GM08714 (cell line): ENCODE data around the gene FURIN.
"Not testable (repeated sequence)": the region's sequence is repeated elsewhere in the genome, so short reads cannot be mapped to it uniquely, and the experiment has no call there.

Source experiments
- H3K4me3 ChIP-seq: fragments of 200-500 bp; sonication (Bioruptor generic); 2 replicates; pipeline ENCODE4 v1.5.1; 2014; ENCODE audit warnings: mild to moderate bottlenecking, low read length, inconsistent platforms
- ZNF274 ChIP-seq: IDR thresholded peaks from 2 replicates; pipeline ENCODE4 v1.6.1; 2012; ENCODE audit warnings: mild to moderate bottlenecking, low read depth, low read length

The FURIN gene

GRCh38 chr15:90868261-90868689 is at the start of gene FURIN:
Gene FURIN, plus strand, starts transcription at chr15:90868588. Its CDS starts 7,153 bp downstream, at chr15:90875741.
- H3K4me3 ChIP-seq, result no peak within 1 kb of the TSS
- no peak for TF ChIP-seq ZNF274

- no peak for TF ChIP-seq ZNF274
- no peak overlapping the region for H3K4me3 ChIP-seq
Measured at GRCh38 chr15:90819390-90819789, 49.0 kb upstream of the FURIN start.

GRCh38 chr15:90819850-90820249 is 48.5 kb upstream of the FURIN start:
- no peak for TF ChIP-seq ZNF274
- H3K4me3 ChIP-seq, result no peak overlapping the region

- TF ChIP-seq ZNF274, result no peak
- H3K4me3 ChIP-seq, result no peak overlapping the region
Measured at GRCh38 chr15:90820481-90820880, 47.9 kb upstream of the FURIN start.

GRCh38 chr15:90822204-90822955 is 46.0 kb upstream of the FURIN start:
- no peak for TF ChIP-seq ZNF274
- H3K4me3 ChIP-seq, result no peak overlapping the region

- H3K4me3 ChIP-seq, result no peak overlapping the region
- no peak for TF ChIP-seq ZNF274
Measured at GRCh38 chr15:90823455-90823974, 44.9 kb upstream of the FURIN start.

- not testable (repeated sequence) for H3K4me3 ChIP-seq
Measured at GRCh38 chr15:90825115-90825899, 43.1 kb upstream of the FURIN start.

- not testable (repeated sequence) for H3K4me3 ChIP-seq
Measured at GRCh38 chr15:90826206-90826885, 42.0 kb upstream of the FURIN start.

- TF ChIP-seq ZNF274, result no peak
- no peak overlapping the region for H3K4me3 ChIP-seq
Measured at GRCh38 chr15:90826886-90827435, 41.4 kb upstream of the FURIN start.

GRCh38 chr15:90828111-90828510 is 40.3 kb upstream of the FURIN start:
- TF ChIP-seq ZNF274, result no peak
- H3K4me3 ChIP-seq, result no peak overlapping the region

- no peak overlapping the region for H3K4me3 ChIP-seq
- no peak for TF ChIP-seq ZNF274
Measured at GRCh38 chr15:90829126-90829525, 39.3 kb upstream of the FURIN start.

GRCh38 chr15:90829942-90830440 is 38.4 kb upstream of the FURIN start:
- no peak for TF ChIP-seq ZNF274
- H3K4me3 ChIP-seq, result no peak overlapping the region

GRCh38 chr15:90834626-90835025 is 33.8 kb upstream of the FURIN start:
- no peak for TF ChIP-seq ZNF274
- no peak overlapping the region for H3K4me3 ChIP-seq

- no peak for TF ChIP-seq ZNF274
- H3K4me3 ChIP-seq, result no peak overlapping the region
Measured at GRCh38 chr15:90836296-90836871, 32.0 kb upstream of the FURIN start.
